Measurements from ENCODE around the gene PTPRD. TPM values are rescaled to one million over a fixed set of nuclear protein-coding genes. Genes with fewer than 3 reads are reported as not detected.
"Not testable (repeated sequence)": the region's sequence is repeated elsewhere in the genome, so short reads cannot be mapped to it uniquely, and the experiment has no call there.

PTPRD gene
- total and polyA plus RNA-seq, 2 of the 4 experiments (the other 2 are of a cell fraction) = 0.07 to 0.18 TPM

GRCh38 chr9:9931464-9931863, 681.3 kb downstream of the PTPRD start:
- H4K5ac ChIP-seq (ENCODE audit: low read depth, low read length); BruUV-seq (replicated peaks); H3K4me1 ChIP-seq (ENCODE audit: control insufficient read depth, insufficient read depth, low read length); H3K14ac ChIP-seq (replicated peaks; ENCODE audit: low read depth, low read length); in situ Hi-C loops (cut with MboI; ENCODE audit: low sequenced_read_pairs); H2AK5ac ChIP-seq (ENCODE audit: low read depth, low read length); H2AK9ac ChIP-seq (replicated peaks; ENCODE audit: low read depth, low read length, poor library complexity); H4K91ac ChIP-seq (ENCODE audit: insufficient read depth, low read depth, low read length); ATAC-seq (ENCODE audit: low read depth); dilution Hi-C loops (cut with HindIII; ENCODE audit: low sequenced_read_pairs, unreplicated experiment); H3K9ac ChIP-seq (ENCODE audit: low read depth, low read length); H3K27me3 ChIP-seq (ENCODE audit: control insufficient read depth, insufficient read depth, low read length); H3K79me1 ChIP-seq (ENCODE audit: low read depth in 1 of 2, low read length in 2 of 2); H3K27ac ChIP-seq (ENCODE audit: insufficient read depth, low read length); H2BK5ac ChIP-seq (ENCODE audit: low read depth, low read length, poor library complexity, severe bottlenecking); H2AFZ ChIP-seq (replicated peaks; ENCODE audit: low read length, poor library complexity); H3K56ac ChIP-seq (ENCODE audit: extremely low read depth, insufficient read depth, low read length); H3K23ac ChIP-seq (ENCODE audit: low read depth, low read length); H3K9me3 ChIP-seq (ENCODE audit: control insufficient read depth, insufficient read depth, low read length); CTCF ChIA-PET; H2BK20ac ChIP-seq (ENCODE audit: low read depth, low read length); H4K8ac ChIP-seq (ENCODE audit: low read depth in 2 of 2, low read length in 2 of 2); H3K9me1 ChIP-seq (ENCODE audit: insufficient read depth, low read length); H2BK15ac ChIP-seq (ENCODE audit: low read depth, low read length); DNase-seq; H3K18ac ChIP-seq (ENCODE audit: low read depth, low read length); H2BK120ac ChIP-seq (ENCODE audit: low read depth, low read length); intact Hi-C loops (cut with micrococcal nuclease); POLR2A ChIA-PET (ENCODE audit: unreplicated experiment); H3K4me2 ChIP-seq (ENCODE audit: low read depth, low read length); H3K36me3 ChIP-seq (ENCODE audit: control insufficient read depth, insufficient read depth, low read length); H4K20me1 ChIP-seq (ENCODE audit: insufficient read depth, low read length); H3K4me3 ChIP-seq (ENCODE audit: insufficient read depth, low read depth, low read length); H3K4ac ChIP-seq (ENCODE audit: low read depth, low read length): not testable (repeated sequence)
- WGBS, 2 experiments (ENCODE audit: extremely low coverage in 2 of 2, insufficient read length in 1 of 2) = 92% methylated on average over 4 of the region's 16 CpGs; no CpG with 5 or more reads in 1 of the 2 experiments
